Right cardiac atrium (tissue), 5 donors: ENCODE data around the gene ACRV1. TPM values are rescaled to one million over a fixed set of nuclear protein-coding genes. Genes with fewer than 3 reads are reported as not detected.
"Not testable (repeated sequence)": the region's sequence is repeated elsewhere in the genome, so short reads cannot be mapped to it uniquely, and the experiment has no call there.

Experiments used
- ATAC-seq, 2 donors: fragments of 200-7000 bp; cut with Tn5 transposase; one replicate each; pipeline versions ENCODE4 v1.8.0 to v1.9.1; 2020; ENCODE audit warnings: moderate library complexity in 2 of 2, mild to moderate bottlenecking in 1 of 2
- DNase-seq, 3 donors: peaks; one replicate each; pipeline ENCODE4 v3.0.0-alpha.2; 2020
- H3K27ac ChIP-seq: one replicate; pipeline ENCODE4 v1.5.1; 2013; ENCODE audit warnings: mild to moderate bottlenecking, low read length, control low read depth, moderate library complexity
- H3K27me3 ChIP-seq: one replicate; pipeline ENCODE4 v1.6.1; 2013; ENCODE audit not compliant: control insufficient read depth, insufficient read depth
- H3K4me1 ChIP-seq: one replicate; pipeline ENCODE4 v1.6.1; 2013; ENCODE audit warnings: low read length; ENCODE audit not compliant: control insufficient read depth, insufficient read depth
- H3K4me3 ChIP-seq: one replicate; pipeline ENCODE4 v1.5.1; 2013; ENCODE audit warnings: low read length, control low read depth
- H3K9me3 ChIP-seq: one replicate; pipeline ENCODE4 v1.6.1; 2013; ENCODE audit warnings: low read length; ENCODE audit not compliant: control insufficient read depth
- WGBS: extraction: QIAGEN DNeasy Blood & Tissue Kit; methylation state at CpG from one replicate; pipeline ENCODE4 v1.1.7; 2013; 5-methylcytosine and 5-hydroxymethylcytosine counted together
- intact Hi-C, 4 donors: fragments of 100-400 bp; cut with DNase I; formaldehyde crosslinking; loops; one replicate each; pipeline versions ENCODE4 v1.11.0 to v1.14.0; 2022 to 2023
- long read RNA-seq, 4 donors: library from polyadenylated mRNA; unstranded; transcript quantifications; one replicate each; pipeline ENCODE4 v2.0.0, GENCODE V29; 2020 to 2021
- polyA plus RNA-seq: library from polyadenylated mRNA; stranded (reverse); fragments of 200-250 nt; gene quantifications from one replicate; pipeline ENCODE4 v1.2.3, GENCODE V29; 2013
- total RNA-seq, 4 donors: library from RNA; stranded (reverse); fragmentation: NEBNext Ultra II Directional; extraction: Animal tissue kit (Norgen Biotek cat#: 25700); gene quantifications; one replicate each; pipeline ENCODE4 v1.2.1, GENCODE V29; 2021
- donor health status: healthy with polysubstance abuse.
- donor health status: DM: no; HTN: yes; CAD: no.
- donor health status: DM: no; HTN: no; CAD: no.
- donor health status: DM: no; HTN: yes; CAD: no; lungs with severe emphysema.
- donor health status: DM: yes; HTN: yes; CAD: no.

ACRV1 gene
- total RNA-seq (not detected), polyA plus RNA-seq (not detected)
- long read RNA-seq, donor 1, partial matches to known transcripts: 0 of 1 reads
- long read RNA-seq, donor 1, other reads (novel, unspliced or antisense): 1 of 1 reads
- long read RNA-seq, donor 2: 0 reads
- long read RNA-seq, donor 3: 0 reads
- long read RNA-seq, donor 4: 0 reads

- WGBS: 93% methylated on average over 1 of the region's 1 CpG
- Histone ChIP-seq H3K27ac (no peak within 1 kb of the TSS), H3K4me1 (no peaks in the 10 kb centered on the region), H3K9me3 (no peaks in the 10 kb centered on the region), H3K27me3 (no peaks in the 10 kb centered on the region), H3K4me3 (no peak within 1 kb of the TSS)
- DNase-seq: no peak
- intact Hi-C loops: no loop called here
- ATAC-seq: no peak
Measured at GRCh38 chr11:125680747-125681146, at the start of gene ACRV1. Gene ACRV1, minus strand, starts transcription at chr11:125680847. Its CDS starts 67 bp downstream, at chr11:125680780.

DNA sequence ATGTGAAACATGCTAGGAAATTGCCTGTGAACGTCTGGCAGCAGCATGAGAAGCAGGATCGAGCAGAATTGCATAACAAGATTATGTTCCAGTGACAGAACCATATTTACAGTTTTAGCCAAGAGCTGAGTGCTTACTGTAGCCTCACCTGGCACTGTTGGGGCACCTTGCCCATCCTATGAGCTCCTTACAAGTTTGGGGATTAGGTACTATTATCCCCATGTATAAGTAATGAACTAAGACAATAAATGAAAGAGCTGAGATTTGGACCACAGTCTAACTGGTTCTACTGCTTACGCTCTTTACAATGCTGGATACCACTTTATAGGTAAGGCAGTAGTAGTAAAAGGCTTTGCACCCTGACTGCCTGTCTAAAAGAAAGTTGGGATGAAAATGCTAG is 48.3 kb upstream of the ACRV1 start:
- Histone ChIP-seq H3K27ac (no peak overlapping the region), H3K9me3 (no peaks in the 10 kb centered on the region), H3K4me3 (no peak overlapping the region), H3K4me1 (no peaks in the 10 kb centered on the region), H3K27me3 (no peaks in the 10 kb centered on the region)
- ATAC-seq (no peak), DNase-seq (no peak)
- intact Hi-C loops: no loop called here
- WGBS: 74% methylated on average over 3 of the region's 3 CpGs

- DNase-seq (no peak), ATAC-seq (no peak)
- intact Hi-C loops: no loop called here
- no peaks in the 10 kb centered on the region for H3K9me3 ChIP-seq
- no peaks in the 10 kb centered on the region for H3K27me3 ChIP-seq
- 91% methylated on average over 1 of the region's 1 CpG for WGBS
- no peaks in the 10 kb centered on the region for H3K4me1 ChIP-seq
- H3K4me3 ChIP-seq: no peak overlapping the region
- H3K27ac ChIP-seq: no peak overlapping the region
Measured at GRCh38 chr11:125724125-125724524, 43.5 kb upstream of the ACRV1 start.

DNA sequence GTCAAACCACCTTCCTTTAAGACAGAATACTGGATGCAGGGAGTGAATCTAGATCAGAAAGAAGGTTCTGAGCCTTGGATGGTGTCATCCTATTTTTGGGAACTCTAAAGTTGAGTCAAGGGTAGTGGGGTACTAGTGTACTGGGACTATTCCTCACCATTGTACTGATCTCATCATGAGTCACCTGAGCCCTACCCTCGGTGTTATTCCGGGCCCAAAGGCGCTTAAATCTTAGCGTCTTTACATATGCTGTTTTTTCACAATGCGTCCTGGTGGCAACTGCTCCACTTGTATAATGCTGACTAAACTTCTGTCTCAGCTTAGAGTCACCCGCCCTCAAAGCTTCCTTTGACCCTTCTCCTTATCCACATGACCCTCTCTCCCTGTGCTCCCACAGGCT is 40.1 kb upstream of the ACRV1 start:
- no peak for DNase-seq
- no peak overlapping the region for H3K27ac ChIP-seq
- H3K4me1 ChIP-seq: no peaks in the 10 kb centered on the region
- 78% methylated on average over 6 of the region's 6 CpGs for WGBS
- intact Hi-C loops: no loop called here
- H3K4me3 ChIP-seq: no peak overlapping the region
- ATAC-seq: no peak
- H3K27me3 ChIP-seq: no peaks in the 10 kb centered on the region
- H3K9me3 ChIP-seq: no peaks in the 10 kb centered on the region

DNA sequence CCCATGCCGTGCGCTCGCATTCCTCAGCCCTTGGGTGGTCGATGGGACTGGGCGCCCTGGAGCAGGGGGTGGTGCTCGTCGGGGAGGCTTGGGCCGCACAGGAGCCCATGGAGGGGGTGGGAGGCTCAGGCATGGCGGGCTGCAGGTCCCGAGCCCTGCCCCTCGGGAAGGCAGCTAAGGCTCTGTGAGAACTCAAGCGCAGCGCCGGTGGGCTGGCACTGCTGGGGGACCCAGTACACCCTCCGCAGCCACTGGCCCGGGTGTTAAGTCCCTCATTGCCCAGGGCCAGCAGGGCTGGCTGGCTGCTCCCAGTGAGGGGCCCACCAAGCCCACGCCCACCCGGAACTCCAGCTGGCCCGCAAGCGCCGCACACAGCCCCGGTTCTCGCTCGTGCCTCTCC is 24.0 kb upstream of the ACRV1 start:
- WGBS: 94% methylated on average over 24 of the region's 24 CpGs

DNA sequence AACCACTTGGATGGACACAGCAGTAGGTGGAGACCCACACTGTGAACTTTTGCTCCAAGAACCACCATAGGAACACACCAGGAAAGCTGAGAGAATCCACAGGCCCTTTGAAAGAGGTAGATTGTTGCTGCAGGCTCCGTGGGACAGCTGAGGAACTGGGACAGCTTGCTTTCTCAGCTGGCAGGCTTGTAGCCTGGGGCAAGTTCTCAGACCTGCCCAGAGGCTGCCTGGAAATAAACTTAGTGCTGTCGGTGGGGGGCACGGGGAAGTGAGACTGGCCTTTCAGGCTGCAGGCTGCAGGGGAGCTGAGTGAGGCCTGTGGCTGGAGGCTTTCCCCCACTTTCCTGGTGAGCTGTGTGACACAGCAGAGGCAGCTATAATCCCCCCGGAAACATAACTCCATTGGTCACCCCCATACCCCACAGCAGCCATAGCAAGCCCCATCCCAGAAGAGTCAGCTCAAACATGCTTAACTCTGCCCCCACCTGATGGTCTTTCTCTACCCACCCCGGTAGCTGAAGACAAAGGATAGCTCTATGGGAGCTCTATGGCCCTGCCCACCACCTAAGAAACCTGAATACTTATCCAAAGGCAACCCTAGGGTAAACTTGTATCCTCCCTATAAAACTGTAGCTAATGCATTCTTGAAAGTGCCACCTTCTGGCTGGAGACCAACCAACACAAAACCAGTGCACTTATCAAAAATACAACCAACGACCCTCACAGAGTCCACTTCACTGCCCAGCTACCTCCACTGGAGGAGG is 21.4 kb upstream of the ACRV1 start:
- Histone ChIP-seq H3K4me3 (no peak overlapping the region), H3K27me3 (no peaks in the 10 kb centered on the region), H3K9me3 (no peaks in the 10 kb centered on the region), H3K4me1 (no peaks in the 10 kb centered on the region), H3K27ac (no peak overlapping the region)
- 39% methylated on average over 6 of the region's 6 CpGs for whole genome bisulfite sequencing
- intact Hi-C loops: no loop called here
- DNase-seq (no peak), ATAC-seq (no peak)

More for the DNA sequence above, 24.0 kb upstream of the ACRV1 start:
- H3K4me3 ChIP-seq, H3K27me3 ChIP-seq, ATAC-seq, H3K4me1 ChIP-seq, DNase-seq, H3K27ac ChIP-seq, intact Hi-C loops, H3K9me3 ChIP-seq: not testable (repeated sequence)

GRCh38 chr11:125701018-125701610 is 20.5 kb upstream of the ACRV1 start:
- Histone ChIP-seq H3K27ac (no peak overlapping the region), H3K4me1 (no peaks in the 10 kb centered on the region), H3K9me3 (no peaks in the 10 kb centered on the region), H3K27me3 (no peaks in the 10 kb centered on the region), H3K4me3 (no peak overlapping the region)
- DNase-seq: no peak
- WGBS: 62% methylated on average over 6 of the region's 6 CpGs
- no peak for ATAC-seq
- intact Hi-C loops: no loop called here

DNA sequence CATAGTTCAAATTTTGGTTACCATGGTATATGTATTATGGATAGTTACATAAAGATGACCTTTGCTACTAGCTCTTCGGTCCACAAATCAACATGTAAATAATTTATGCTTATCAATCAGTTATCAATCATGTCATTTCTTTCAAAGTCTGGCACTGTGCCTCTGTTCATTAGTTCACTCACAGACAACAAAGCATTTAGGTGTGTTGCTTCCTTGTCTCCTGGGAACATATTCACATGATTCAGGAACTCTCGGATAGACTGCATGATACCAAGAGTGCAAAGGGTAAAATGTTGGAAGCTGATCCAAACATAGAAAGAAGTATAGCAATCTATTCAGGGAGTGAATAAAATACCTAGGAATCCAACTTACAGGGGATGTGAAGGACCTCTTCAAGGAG is 14.3 kb upstream of the ACRV1 start:
- ATAC-seq (no peak), DNase-seq (no peak)
- 84% methylated on average over 2 of the region's 2 CpGs for WGBS
- H3K27ac ChIP-seq: no peak overlapping the region
- H3K4me1 ChIP-seq: no peaks in the 10 kb centered on the region
- intact Hi-C loops: no loop called here
- no peaks in the 10 kb centered on the region for H3K27me3 ChIP-seq
- H3K4me3 ChIP-seq: no peak overlapping the region
- H3K9me3 ChIP-seq: no peaks in the 10 kb centered on the region

GRCh38 chr11:125692887-125693286 is 12.2 kb upstream of the ACRV1 start:
- H3K27me3 ChIP-seq: no peaks in the 10 kb centered on the region
- DNase-seq (no peak), ATAC-seq (no peak)
- H3K4me3 ChIP-seq: no peak overlapping the region
- H3K27ac ChIP-seq: no peak overlapping the region
- 69% methylated on average over 5 of the region's 5 CpGs for WGBS
- H3K9me3 ChIP-seq: no peaks in the 10 kb centered on the region
- H3K4me1 ChIP-seq: no peaks in the 10 kb centered on the region
- intact Hi-C loops: no loop called here

- ATAC-seq (no peak), DNase-seq (no peak)
- 89% methylated on average over 2 of the region's 2 CpGs for WGBS
- intact Hi-C loops: no loop called here
- no peak overlapping the region for H3K27ac ChIP-seq
- H3K9me3 ChIP-seq: no peaks in the 10 kb centered on the region
- H3K4me3 ChIP-seq: no peak overlapping the region
- H3K27me3 ChIP-seq: no peaks in the 10 kb centered on the region
- no peaks in the 10 kb centered on the region for H3K4me1 ChIP-seq
Measured at GRCh38 chr11:125690006-125690405, 9.4 kb upstream of the ACRV1 start.

- Histone ChIP-seq H3K4me1 (no peaks in the 10 kb centered on the region), H3K4me3 (no peak overlapping the region), H3K27me3 (no peaks in the 10 kb centered on the region), H3K9me3 (no peaks in the 10 kb centered on the region), H3K27ac (no peak overlapping the region)
- 81% methylated on average over 6 of the region's 6 CpGs for WGBS
- no peak for DNase-seq
- intact Hi-C loops: no loop called here
- ATAC-seq: no peak
Measured at GRCh38 chr11:125689274-125689859, 8.7 kb upstream of the ACRV1 start.
